Measurements from ENCODE around the gene PUS7. TPM values are rescaled to one million over a fixed set of nuclear protein-coding genes. Genes with fewer than 3 reads are reported as not detected.

Gene PUS7
- total and polyA plus RNA-seq, 2 donors (not counting 3 experiments of a cell fraction or from before 2014, with no cell fraction given), result 15.8 to 33.9 TPM

GRCh38 chr7:105454921-105455320 is 67.2 kb downstream of the PUS7 start:
- no peak overlapping the region for H3K9ac ChIP-seq (replicated peaks; ENCODE audit: extremely low read depth, insufficient read depth, low read length)
- no peaks in the 10 kb centered on the region for H3K9me3 ChIP-seq (replicated peaks; ENCODE audit: control insufficient read depth, insufficient read depth, low read length)
- H4K20me1 ChIP-seq (replicated peaks; ENCODE audit: control insufficient read depth, extremely low read depth, insufficient read depth, low read length), result no peaks in the 10 kb centered on the region
- H3K79me2 ChIP-seq (ENCODE audit: control insufficient read depth, insufficient read depth, low read length), result no peaks in the 10 kb centered on the region
- no peak overlapping the region for H2AFZ ChIP-seq (ENCODE audit: low read depth, low read length)
- DNase-seq (ENCODE audit: low read depth, low spot score) (peak; percentile 24), FAIRE-seq (no peak)
- H3K4me2 ChIP-seq (ENCODE audit: insufficient read depth, low read length), result no peak overlapping the region
- dilution Hi-C loops (cut with MboI; ENCODE audit: extremely low pct_ligation_motif_present, low sequenced_read_pairs) (no loop called here), intact Hi-C loops (cut with micrococcal nuclease) (no loop called here)
- CTCF ChIA-PET, result interaction anchor here (0.9 to 2.5 kb wide), 6 partner anchors 11 to 56 kb away, joined by 3 to 11 read pairs (median 4); no protein-coding TSS in a partner anchor
- POLR2A ChIA-PET, result no interaction called here
- H3K27me3 ChIP-seq (ENCODE audit: control insufficient read depth in 2 of 2, insufficient read depth in 2 of 2, low read length in 2 of 2), result no peaks in the 10 kb centered on the region
- no TSS peak for BruUV-seq (replicated peaks)
- no peaks in the 10 kb centered on the region for H3K4me1 ChIP-seq (ENCODE audit: control insufficient read depth, extremely low read depth, insufficient read depth, low read length)
- peaks cover 0 to 5% of the 10 kb centered on the region in 2 experiments for H3K36me3 ChIP-seq (ENCODE audit: control insufficient read depth in 2 of 2, extremely low read depth in 1 of 2, insufficient read depth in 2 of 2, low read length in 2 of 2)
- no peak overlapping the region for H3K27ac ChIP-seq (ENCODE audit: insufficient read depth, low read depth, low read length)
- no peaks in the 10 kb centered on the region for H3K9me1 ChIP-seq (replicated peaks; ENCODE audit: control insufficient read depth, extremely low read depth, insufficient read depth, low read length)
- TF ChIP-seq POLR2A (IDR thresholded peaks at IDR 0.05; ENCODE audit: low read depth, low read length) (no peak), CTCF (IDR thresholded peaks at IDR 0.05; ENCODE audit: extremely low read depth in 1 of 2, insufficient read depth in 1 of 2, low read depth in 1 of 2, low read length in 2 of 2) (no peak), POLR2AphosphoS5 (IDR thresholded peaks at IDR 0.05; ENCODE audit: insufficient read depth, low read depth, low read length) (no peak), MAX (IDR thresholded peaks at IDR 0.05; ENCODE audit: insufficient read depth, insufficient read length) (no peak), FOS (IDR thresholded peaks at IDR 0.05; ENCODE audit: borderline replicate concordance, insufficient read depth, low read length) (no peak), MYC (IDR thresholded peaks at IDR 0.05; ENCODE audit: low read depth, low read length) (no peak), JUN (IDR thresholded peaks at IDR 0.05; ENCODE audit: borderline replicate concordance, insufficient read depth, insufficient read length, low read depth) (no peak), GATA2 (IDR thresholded peaks at IDR 0.05; ENCODE audit: insufficient read depth, insufficient read length, low read depth, low read length) (no peak), EZH2 (IDR thresholded peaks at IDR 0.05; ENCODE audit: borderline replicate concordance, low read depth, low read length, severe bottlenecking) (no peak)
- H3K4me3 ChIP-seq (replicated peaks in 1 of 3; ENCODE audit: insufficient read depth in 1 of 3, low read depth in 1 of 3, low read length in 3 of 3), result no peak overlapping the region

Measured in endothelial cell of umbilical vein (primary cell).